ENCODE measurements around the gene SMKR1. TPM values are rescaled to one million over a fixed set of nuclear protein-coding genes. Genes with fewer than 3 reads are reported as not detected.
A peak's percentile ranks its signal among the peaks of the same experiment; 100 is the strongest.

The SMKR1 gene
- total RNA-seq, 3 donors from 2014 or later (not counting 1 experiment from before 2014, with no cell fraction given) = 4.9 to 9.7 (median 8.4) TPM

GRCh38 chr7:129535896-129536295 is 33.6 kb downstream of the SMKR1 start:
- H3K36me3 Mint-ChIP-seq = no peaks in the 10 kb centered on the region
- ATAC-seq (peak; percentile 80 to 94 (median 86)), DNase-seq (peak; percentile 43 to 56)
- H3K27me3 Mint-ChIP-seq (ENCODE audit: low read depth in 2 of 2) = no peaks in the 10 kb centered on the region
- TF ChIP-seq, protein P1, sequence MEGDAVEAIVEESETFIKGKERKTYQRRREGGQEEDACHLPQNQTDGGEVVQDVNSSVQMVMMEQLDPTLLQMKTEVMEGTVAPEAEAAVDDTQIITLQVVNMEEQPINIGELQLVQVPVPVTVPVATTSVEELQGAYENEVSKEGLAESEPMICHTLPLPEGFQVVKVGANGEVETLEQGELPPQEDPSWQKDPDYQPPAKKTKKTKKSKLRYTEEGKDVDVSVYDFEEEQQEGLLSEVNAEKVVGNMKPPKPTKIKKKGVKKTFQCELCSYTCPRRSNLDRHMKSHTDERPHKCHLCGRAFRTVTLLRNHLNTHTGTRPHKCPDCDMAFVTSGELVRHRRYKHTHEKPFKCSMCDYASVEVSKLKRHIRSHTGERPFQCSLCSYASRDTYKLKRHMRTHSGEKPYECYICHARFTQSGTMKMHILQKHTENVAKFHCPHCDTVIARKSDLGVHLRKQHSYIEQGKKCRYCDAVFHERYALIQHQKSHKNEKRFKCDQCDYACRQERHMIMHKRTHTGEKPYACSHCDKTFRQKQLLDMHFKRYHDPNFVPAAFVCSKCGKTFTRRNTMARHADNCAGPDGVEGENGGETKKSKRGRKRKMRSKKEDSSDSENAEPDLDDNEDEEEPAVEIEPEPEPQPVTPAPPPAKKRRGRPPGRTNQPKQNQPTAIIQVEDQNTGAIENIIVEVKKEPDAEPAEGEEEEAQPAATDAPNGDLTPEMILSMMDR (IDR thresholded peaks at IDR 0.05) = no peak
- no peaks in the 10 kb centered on the region for H3K9me3 Mint-ChIP-seq
- intact Hi-C loops (cut with micrococcal nuclease) = loop anchor here (5.0 kb wide), 3 partner anchors 34 to 416 kb away; partner anchors contain the start of genes NRF1, SMKR1 and UBE2H
- Histone ChIP-seq H3K9me3 (ENCODE audit: control insufficient read depth, insufficient read depth, low read length) (no peaks in the 10 kb centered on the region), H3K27me3 (ENCODE audit: control insufficient read depth, insufficient read depth, low read length) (no peaks in the 10 kb centered on the region), H3K36me3 (ENCODE audit: control insufficient read depth, insufficient read depth, low read length) (no peaks in the 10 kb centered on the region), H3K4me1 (ENCODE audit: control insufficient read depth, insufficient read depth, low read length) (peaks cover 50% of the 10 kb centered on the region), H3K4me3 (ENCODE audit: low read length) (peak overlapping the region; percentile 15), H3K27ac (ENCODE audit: low read length) (peak overlapping the region; percentile 90)
- 14% methylated on average over 5 of the region's 5 CpGs for WGBS (ENCODE audit: insufficient coverage)
- peak overlapping the region; percentile 96 for H3K4me3 Mint-ChIP-seq
- peak overlapping the region; percentile 92 to 99 for H3K27ac Mint-ChIP-seq
- H3K4me1 Mint-ChIP-seq = peaks cover 55 to 64% of the 10 kb centered on the region in 2 donors

DNA sequence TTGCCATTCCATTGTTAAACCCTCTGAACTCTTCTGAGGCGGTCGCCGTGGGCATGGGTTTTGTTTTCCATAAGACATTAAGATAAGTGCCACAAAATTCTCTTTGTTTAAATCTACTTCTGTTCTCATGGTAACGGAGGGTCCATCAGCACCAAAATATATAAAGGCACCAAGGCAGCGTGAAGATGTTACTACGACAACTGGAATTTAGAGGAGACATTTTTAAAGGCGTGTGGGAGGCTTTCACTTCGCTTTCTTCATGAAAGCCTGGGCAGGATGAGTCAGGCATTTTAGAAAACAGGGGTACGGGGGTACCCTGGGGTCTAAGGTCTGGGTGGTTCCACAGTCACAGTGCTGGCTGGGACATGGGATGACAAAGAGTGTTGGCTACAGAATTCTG is 34.0 kb downstream of the SMKR1 start:
- H3K4me1 Mint-ChIP-seq = peaks cover 55 to 64% of the 10 kb centered on the region in 2 donors
- H3K4me1 ChIP-seq (ENCODE audit: control insufficient read depth, insufficient read depth, low read length) = peaks cover 46% of the 10 kb centered on the region
- ATAC-seq (peak in 2 of 3 donors; percentile 56 to 57), DNase-seq (peak in 1 of 2 donors; percentile 31)
- H3K9me3 ChIP-seq (ENCODE audit: control insufficient read depth, insufficient read depth, low read length) = no peaks in the 10 kb centered on the region
- H3K27ac ChIP-seq (ENCODE audit: low read length) = peak overlapping the region; percentile 90
- intact Hi-C loops (cut with micrococcal nuclease) = loop anchor here (5.0 kb wide), 3 partner anchors 34 to 416 kb away; partner anchors contain the start of genes NRF1, SMKR1 and UBE2H
- H3K4me3 ChIP-seq (ENCODE audit: low read length) = peak overlapping the region; percentile 15
- H3K27me3 Mint-ChIP-seq (ENCODE audit: low read depth in 2 of 2) = no peaks in the 10 kb centered on the region
- peak overlapping the region; percentile 96 for H3K4me3 Mint-ChIP-seq
- TF ChIP-seq, protein P1 (IDR thresholded peaks at IDR 0.05) = no peak
- 23% methylated on average over 9 of the region's 9 CpGs for WGBS (ENCODE audit: insufficient coverage)
- no peaks in the 10 kb centered on the region for H3K36me3 ChIP-seq (ENCODE audit: control insufficient read depth, insufficient read depth, low read length)
- H3K9me3 Mint-ChIP-seq = no peaks in the 10 kb centered on the region
- no peaks in the 10 kb centered on the region for H3K27me3 ChIP-seq (ENCODE audit: control insufficient read depth, insufficient read depth, low read length)
- peak overlapping the region; percentile 92 to 99 for H3K27ac Mint-ChIP-seq
- H3K36me3 Mint-ChIP-seq = no peaks in the 10 kb centered on the region

- Mint-ChIP-seq H3K27ac (peak overlapping the region; percentile 67 to 77), H3K9me3 (peaks cover 0 to 2% of the 10 kb centered on the region in 2 donors), H3K27me3 (ENCODE audit: low read depth in 2 of 2) (no peaks in the 10 kb centered on the region), H3K4me3 (peak overlapping the region; percentile 6), H3K36me3 (no peaks in the 10 kb centered on the region), H3K4me1 (peaks cover 47 to 60% of the 10 kb centered on the region in 2 donors)
- no peak overlapping the region for H3K4me3 ChIP-seq (ENCODE audit: low read length)
- ATAC-seq = no peak
- no peak overlapping the region for H3K27ac ChIP-seq (ENCODE audit: low read length)
- peaks cover 55% of the 10 kb centered on the region for H3K4me1 ChIP-seq (ENCODE audit: control insufficient read depth, insufficient read depth, low read length)
- intact Hi-C loops (cut with micrococcal nuclease) = loop anchor here (5.0 kb wide), 3 partner anchors 36 to 414 kb away; partner anchors contain the start of genes NRF1, SMKR1 and UBE2H
- no peaks in the 10 kb centered on the region for H3K27me3 ChIP-seq (ENCODE audit: control insufficient read depth, insufficient read depth, low read length)
- no peaks in the 10 kb centered on the region for H3K9me3 ChIP-seq (ENCODE audit: control insufficient read depth, insufficient read depth, low read length)
- no peak for DNase-seq
- H3K36me3 ChIP-seq (ENCODE audit: control insufficient read depth, insufficient read depth, low read length) = no peaks in the 10 kb centered on the region
- TF ChIP-seq, protein P1 (IDR thresholded peaks at IDR 0.05) = no peak
Measured at GRCh38 chr7:129538790-129539189, 36.5 kb downstream of the SMKR1 start.

DNA sequence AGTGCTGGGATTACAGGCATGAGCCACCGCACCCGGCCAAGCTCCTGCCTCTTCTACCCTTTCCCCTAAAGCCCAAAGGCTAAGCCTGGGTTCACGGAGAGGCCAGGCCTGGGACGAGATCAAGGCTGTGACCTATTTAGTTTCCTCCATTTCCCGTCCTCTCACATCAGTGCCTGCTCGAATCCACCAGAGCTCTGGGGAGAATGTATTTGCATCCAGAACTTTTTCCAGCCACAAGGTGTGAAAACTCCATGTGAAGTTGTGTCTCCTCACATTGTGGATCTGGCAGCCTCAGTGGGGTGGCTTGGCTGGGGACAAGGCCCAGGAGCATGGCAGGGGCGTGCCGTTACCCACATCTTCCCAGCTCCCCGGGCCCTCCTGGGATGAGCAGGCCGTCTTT is 38.0 kb downstream of the SMKR1 start:
- H3K36me3 Mint-ChIP-seq = no peaks in the 10 kb centered on the region
- DNase-seq (no peak), ATAC-seq (no peak)
- no peaks in the 10 kb centered on the region for H3K27me3 Mint-ChIP-seq (ENCODE audit: low read depth in 2 of 2)
- intact Hi-C loops (cut with micrococcal nuclease) = no loop called here
- H3K4me3 Mint-ChIP-seq = no peak overlapping the region
- Histone ChIP-seq H3K4me1 (ENCODE audit: control insufficient read depth, insufficient read depth, low read length) (peaks cover 52% of the 10 kb centered on the region), H3K36me3 (ENCODE audit: control insufficient read depth, insufficient read depth, low read length) (no peaks in the 10 kb centered on the region), H3K9me3 (ENCODE audit: control insufficient read depth, insufficient read depth, low read length) (no peaks in the 10 kb centered on the region), H3K4me3 (ENCODE audit: low read length) (no peak overlapping the region), H3K27ac (ENCODE audit: low read length) (no peak overlapping the region), H3K27me3 (ENCODE audit: control insufficient read depth, insufficient read depth, low read length) (no peaks in the 10 kb centered on the region)
- peaks cover 49 to 59% of the 10 kb centered on the region in 2 donors for H3K4me1 Mint-ChIP-seq
- peaks cover 0 to 2% of the 10 kb centered on the region in 2 donors for H3K9me3 Mint-ChIP-seq
- WGBS (ENCODE audit: insufficient coverage) = 92% methylated on average over 10 of the region's 10 CpGs
- TF ChIP-seq, protein P1 (IDR thresholded peaks at IDR 0.05) = no peak
- H3K27ac Mint-ChIP-seq = peak overlapping the region in 1 of 2 donors; percentile 53
